ENCODE data around the gene PDZD7. TPM values are rescaled to one million over a fixed set of nuclear protein-coding genes. Genes with fewer than 3 reads are reported as not detected.

The PDZD7 gene
- total and polyA plus RNA-seq, 2 of the 8 experiments (the other 6 are each of a cell fraction or from before 2014, with no cell fraction given): 0.88 to 1.6 TPM

DNA sequence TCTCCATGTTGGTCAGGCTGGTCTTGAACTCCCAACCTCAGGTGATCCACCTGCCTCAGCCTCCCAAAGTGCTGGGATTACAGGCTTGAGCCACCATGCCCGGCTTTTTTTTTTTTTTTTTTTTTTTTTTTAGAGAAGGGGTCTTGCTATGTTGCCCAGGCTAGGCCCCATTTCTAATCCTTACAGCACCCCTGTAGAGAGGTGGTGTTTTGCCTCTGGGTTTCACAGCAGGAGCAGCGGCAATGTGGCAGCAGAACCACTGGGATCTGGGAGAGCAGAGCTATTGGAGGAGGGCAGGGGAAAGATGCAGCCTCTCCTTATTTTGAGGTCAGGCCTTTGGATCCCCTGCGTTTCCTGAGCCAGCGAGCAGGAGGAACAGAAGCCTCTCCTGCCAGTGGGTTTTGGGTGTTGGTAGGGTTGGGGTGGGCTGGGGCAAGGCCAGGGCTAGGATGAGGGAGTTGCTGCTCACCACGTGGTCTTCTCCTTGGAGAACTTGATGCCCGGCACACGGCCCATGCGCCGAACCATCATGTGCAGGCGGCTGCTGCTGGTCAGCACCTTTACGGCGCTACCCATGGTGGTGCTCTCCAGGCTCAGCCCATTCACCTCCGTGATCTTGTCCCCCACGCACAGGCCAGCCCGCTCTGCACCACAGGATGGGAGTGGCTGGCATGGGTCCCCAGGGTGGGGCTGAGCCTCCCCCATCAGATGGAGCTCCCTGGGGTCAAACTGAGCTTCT lies 7.8 kb downstream of the PDZD7 start:
- Histone ChIP-seq H2BK120ac (replicated peaks; ENCODE audit: low read depth, low read length) (no peak overlapping the region), H3K79me2 (ENCODE audit: control insufficient read depth in 1 of 2, insufficient read depth in 2 of 2, low read length in 2 of 2) (no peaks in the 10 kb centered on the region), H3K23me2 (ENCODE audit: low read depth, low read length) (peaks cover 7% of the 10 kb centered on the region; the same call in 1 of the 2 replicates), H3K27ac (ENCODE audit: low read depth, low read length) (no peak overlapping the region), H3K18ac (ENCODE audit: extremely low read depth, low read length) (no peak overlapping the region), H2AK5ac (ENCODE audit: low read depth, low read length) (no peak overlapping the region), H2BK12ac (ENCODE audit: low read depth, low read length) (no peak overlapping the region), H3K23ac (ENCODE audit: insufficient read length) (no peak overlapping the region), H4K91ac (replicated peaks; ENCODE audit: insufficient read length, low read length) (no peak overlapping the region), H3K27me3 (replicated peaks in 1 of 4; ENCODE audit: control insufficient read depth in 3 of 4, extremely low read depth in 1 of 4, insufficient read depth in 3 of 4, low read length in 3 of 4) (peaks cover 7 to 19% (median 14%) of the 10 kb centered on the region in 4 experiments), H3K4me1 (replicated peaks in 1 of 4; ENCODE audit: control insufficient read depth in 3 of 4, insufficient read depth in 4 of 4, low read length in 3 of 4) (peaks cover 0 to 6% (median 3%) of the 10 kb centered on the region in 4 experiments; a peak in 4 of 7 replicates), H3K36me3 (ENCODE audit: control insufficient read depth in 2 of 4, insufficient read depth in 4 of 4, low read length in 3 of 4) (no peaks in the 10 kb centered on the region), H3K9ac (replicated peaks in 1 of 4; ENCODE audit: extremely low read depth in 1 of 4, low read depth in 3 of 4, low read length in 3 of 4) (no peak overlapping the region), H3K4me3 (ENCODE audit: extremely low read depth in 1 of 4, insufficient read depth in 2 of 4, low read depth in 3 of 4, low read length in 4 of 4) (no peak overlapping the region), H2BK5ac (ENCODE audit: low read depth, low read length) (no peak overlapping the region), H3K79me1 (ENCODE audit: low read depth, low read length) (no peaks in the 10 kb centered on the region), H4K20me1 (replicated peaks in 1 of 2; ENCODE audit: control insufficient read depth in 1 of 2, insufficient read depth in 2 of 2, low read length in 2 of 2) (peaks cover 0 to 1% of the 10 kb centered on the region in 2 experiments), H2BK15ac (ENCODE audit: low read length) (no peak overlapping the region), H3K4me2 (ENCODE audit: insufficient read depth in 1 of 2, low read depth in 2 of 2, low read length in 2 of 2) (no peak overlapping the region), H2BK20ac (ENCODE audit: low read length) (no peak overlapping the region), H3K4ac (replicated peaks; ENCODE audit: insufficient read length, low read depth, low read length) (no peak overlapping the region), H3K56ac (replicated peaks; ENCODE audit: insufficient read length, low read depth, low read length) (no peak overlapping the region), H3K9me3 (ENCODE audit: insufficient read depth in 2 of 2, low read depth in 1 of 2, low read length in 1 of 2) (no peaks in the 10 kb centered on the region), H4K8ac (ENCODE audit: extremely low read depth, insufficient read depth, low read length) (no peak overlapping the region), H3K14ac (ENCODE audit: insufficient read length) (no peak overlapping the region), H2AFZ (ENCODE audit: low read length) (no peak overlapping the region), H4K5ac (ENCODE audit: insufficient read length, low read depth, low read length) (no peak overlapping the region)
- FAIRE-seq: no peak
- POLR2A ChIA-PET (ENCODE audit: partially characterized antibody): interaction anchor here (1.1 kb wide), 1 partner anchor 9 kb away, joined by 4 read pairs; no protein-coding TSS in a partner anchor
- CTCF ChIA-PET (ENCODE audit: partially characterized antibody): interaction anchor here (0.7 to 51.8 kb wide), 6 partner anchors 6 to 1223 kb away, joined by 3 to 2176 read pairs (median 84); partner anchors contain the start of gene KAZALD1
- 93% methylated on average over 11 of the region's 15 CpGs; no CpG with 5 or more reads in 1 of the 2 experiments for WGBS, 2 experiments (ENCODE audit: extremely low coverage in 1 of 2, insufficient coverage in 1 of 2, insufficient read length in 1 of 2, insufficient replicate concordance in 2 of 2, low coverage in 1 of 2, low lambda C conversion rate in 2 of 2, missing lambda C conversion rate in 1 of 2)
- no peak for DNase-seq (ENCODE audit: low read depth in 1 of 2, low spot score in 2 of 2)
- TF ChIP-seq POLR2A (IDR thresholded peaks at IDR 0.05; ENCODE audit: control extremely low read depth in 1 of 2, low read depth in 2 of 2, low read length in 2 of 2): no peak
- TF ChIP-seq CREB1 (IDR thresholded peaks at IDR 0.05): no peak
- no peak for TF ChIP-seq SUZ12 (IDR thresholded peaks at IDR 0.05; ENCODE audit: low read length)
- no peak for TF ChIP-seq RNF2 (IDR thresholded peaks at IDR 0.05; ENCODE audit: borderline replicate concordance, low read depth, low read length, missing control alignments, poor library complexity, severe bottlenecking)
- TF ChIP-seq, protein P1, sequence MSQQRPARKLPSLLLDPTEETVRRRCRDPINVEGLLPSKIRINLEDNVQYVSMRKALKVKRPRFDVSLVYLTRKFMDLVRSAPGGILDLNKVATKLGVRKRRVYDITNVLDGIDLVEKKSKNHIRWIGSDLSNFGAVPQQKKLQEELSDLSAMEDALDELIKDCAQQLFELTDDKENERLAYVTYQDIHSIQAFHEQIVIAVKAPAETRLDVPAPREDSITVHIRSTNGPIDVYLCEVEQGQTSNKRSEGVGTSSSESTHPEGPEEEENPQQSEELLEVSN (IDR thresholded peaks at IDR 0.05): no peak
- no peak for TF ChIP-seq TCF12 (IDR thresholded peaks at IDR 0.05; ENCODE audit: low read depth, low read length)
- no peak for TF ChIP-seq JUN (IDR thresholded peaks at IDR 0.05; ENCODE audit: low read depth, low read length)
- no peak for TF ChIP-seq PHF8 (conservative IDR thresholded peaks at IDR 0.05; ENCODE audit: low read depth, low read length)
- TF ChIP-seq SIRT6 (IDR thresholded peaks at IDR 0.05; ENCODE audit: low read length): no peak
- TF ChIP-seq RAD21 (IDR thresholded peaks at IDR 0.05 in 1 of 2, conservative IDR thresholded peaks at IDR 0.05 in 1 of 2; ENCODE audit: low read depth in 2 of 2, low read length in 2 of 2): no peak
- TF ChIP-seq YY1 (IDR thresholded peaks at IDR 0.05; ENCODE audit: low read depth, low read length): no peak
- no peak for TF ChIP-seq CHD1 (IDR thresholded peaks at IDR 0.05; ENCODE audit: low read depth, low read length)

Data from H1 (cell line).